Epithelial cell of proximal tubule (primary cell): ENCODE data around the gene CNOT6. TPM values are rescaled to one million over a fixed set of nuclear protein-coding genes. Genes with fewer than 3 reads are reported as not detected.
"Not testable (repeated sequence)": the region's sequence is repeated elsewhere in the genome, so short reads cannot be mapped to it uniquely, and the experiment has no call there.

Source experiments
- DNase-seq: peaks from one replicate; pipeline ENCODE4 v3.0.0-alpha.2; 2011; ENCODE audit warnings: low read depth
- H3K4me3 ChIP-seq: 2 replicates; pipeline ENCODE4 v1.5.1; 2011; ENCODE audit warnings: low read depth, mild to moderate bottlenecking, low read length
- CTCF ChIP-seq: conservative IDR thresholded peaks from 2 replicates; pipeline ENCODE4 v1.5.1; 2012; ENCODE audit warnings: low read depth, mild to moderate bottlenecking, low read length
- total RNA-seq: library from RNA; depleted of rRNA; stranded (reverse); fragments of >200 nt; gene quantifications from 2 replicates; pipeline ENCODE4 v1.2.3, GENCODE V29; 2015

CNOT6 gene
- total RNA-seq, result 10.0 and 10.6 TPM in 2 replicates

- peak within 1 kb of the TSS; percentile 76 for H3K4me3 ChIP-seq
- peak; percentile 12 for DNase-seq
- no peak for TF ChIP-seq CTCF
These were observed at the start of gene CNOT6 for GRCh38 chr5:180494060-180494509. CNOT6 (plus strand) TSS chr5:180494379; CDS start chr5:180529277, 34,898 bp downstream.

DNA sequence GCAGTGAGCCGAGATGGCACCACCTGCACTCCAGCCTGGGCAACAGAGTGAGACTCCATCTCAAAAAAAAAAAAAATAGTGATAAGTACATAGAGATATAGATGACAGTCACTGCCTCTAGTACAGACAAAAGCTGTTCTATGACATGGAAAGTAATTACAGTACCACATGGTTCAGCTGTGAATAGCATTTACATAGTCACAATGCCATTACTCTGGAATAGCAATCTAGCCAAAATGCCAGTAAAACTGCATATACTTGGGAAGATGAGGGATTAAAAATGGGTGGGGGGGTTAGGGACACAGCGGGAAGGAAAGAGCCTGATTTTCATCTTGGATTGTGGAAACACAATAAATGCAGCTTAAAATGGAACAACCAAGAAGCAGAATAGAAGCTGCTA is 39.4 kb upstream of the CNOT6 start:
- no peak overlapping the region for H3K4me3 ChIP-seq
- no peak for TF ChIP-seq CTCF
- no peak for DNase-seq

DNA sequence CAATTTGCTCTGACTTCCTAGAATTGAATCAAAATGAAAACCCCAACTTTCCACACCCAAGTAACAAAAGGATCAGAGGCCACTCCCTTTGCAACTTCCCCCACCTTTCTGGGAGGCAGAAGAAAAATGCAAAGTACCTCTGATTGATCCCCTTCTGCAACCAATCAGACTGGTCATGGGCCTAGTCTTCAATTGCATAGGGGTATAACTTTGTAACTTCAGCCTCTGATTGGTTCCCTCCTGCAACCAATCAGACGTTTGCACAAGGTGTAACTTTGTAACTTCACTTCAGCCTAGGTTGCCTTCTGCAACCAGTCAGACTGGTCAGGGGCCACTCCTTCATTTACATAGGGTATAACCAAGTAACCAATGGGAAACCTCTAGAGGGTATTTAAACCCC is 38.3 kb upstream of the CNOT6 start:
- no peak overlapping the region for H3K4me3 ChIP-seq
- no peak for DNase-seq
- no peak for TF ChIP-seq CTCF

DNA sequence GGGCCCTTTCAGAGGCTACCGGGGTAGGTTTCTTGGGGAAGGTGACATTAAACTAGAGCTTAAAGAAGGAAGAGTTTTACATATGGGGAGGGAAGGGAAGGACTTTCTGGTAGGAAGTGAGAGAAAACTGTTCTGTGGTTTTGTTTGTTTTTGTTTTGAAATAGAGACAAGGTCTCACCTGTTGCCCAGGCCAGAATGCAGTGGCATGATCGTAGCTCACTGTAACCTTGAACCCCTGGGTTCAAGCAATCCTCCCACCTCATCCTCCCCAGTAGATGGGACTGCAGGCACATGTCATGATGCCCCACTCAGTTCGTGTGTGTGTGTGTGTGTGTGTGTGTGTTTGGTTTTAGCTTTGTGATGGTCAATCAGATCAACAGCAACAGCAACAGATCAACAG is 37.4 kb upstream of the CNOT6 start:
- TF ChIP-seq CTCF, result no peak
- no peak overlapping the region for H3K4me3 ChIP-seq
- no peak for DNase-seq

DNA sequence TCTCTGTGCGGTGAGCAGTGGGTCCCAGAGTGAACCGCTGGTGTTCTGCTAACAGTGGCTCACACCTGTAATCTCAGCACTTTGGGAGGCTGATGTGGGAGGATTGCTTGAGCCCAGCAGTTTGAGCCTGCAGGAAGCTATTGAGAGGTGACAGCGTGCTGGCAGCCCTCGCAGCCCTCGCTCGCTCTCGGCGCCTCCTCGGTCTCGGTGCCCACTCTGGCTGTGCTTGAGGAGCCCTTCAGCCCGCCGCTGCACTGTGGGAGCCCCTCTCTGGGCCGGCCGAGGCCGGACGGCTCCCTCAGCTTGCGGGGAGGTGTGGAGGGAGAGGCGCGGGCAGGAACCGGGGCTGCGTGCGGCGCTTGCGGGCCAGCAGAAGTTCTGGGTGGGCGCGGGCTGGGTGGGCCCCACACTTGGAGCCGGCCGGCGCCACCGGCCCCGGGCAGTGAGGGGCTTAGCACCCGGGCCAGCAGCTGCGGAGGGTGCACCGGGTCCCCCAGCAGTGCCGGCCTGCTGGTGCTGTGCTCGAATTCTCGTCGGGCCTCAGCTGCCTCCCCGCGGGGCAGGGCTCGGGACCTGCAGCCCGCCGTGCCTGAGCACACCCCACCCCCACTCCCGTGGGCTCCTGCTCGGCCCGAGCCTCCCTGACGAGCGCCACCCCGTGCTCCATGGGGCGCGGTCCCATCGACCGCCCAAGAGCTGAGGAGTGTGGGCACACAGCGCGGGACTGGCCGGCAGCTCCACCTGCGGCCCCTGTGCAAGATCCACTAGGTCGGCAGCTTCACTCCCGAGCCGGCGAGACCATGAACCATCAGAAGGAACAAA is 35.1 kb upstream of the CNOT6 start:
- H3K4me3 ChIP-seq, DNase-seq: not testable (repeated sequence)

DNA sequence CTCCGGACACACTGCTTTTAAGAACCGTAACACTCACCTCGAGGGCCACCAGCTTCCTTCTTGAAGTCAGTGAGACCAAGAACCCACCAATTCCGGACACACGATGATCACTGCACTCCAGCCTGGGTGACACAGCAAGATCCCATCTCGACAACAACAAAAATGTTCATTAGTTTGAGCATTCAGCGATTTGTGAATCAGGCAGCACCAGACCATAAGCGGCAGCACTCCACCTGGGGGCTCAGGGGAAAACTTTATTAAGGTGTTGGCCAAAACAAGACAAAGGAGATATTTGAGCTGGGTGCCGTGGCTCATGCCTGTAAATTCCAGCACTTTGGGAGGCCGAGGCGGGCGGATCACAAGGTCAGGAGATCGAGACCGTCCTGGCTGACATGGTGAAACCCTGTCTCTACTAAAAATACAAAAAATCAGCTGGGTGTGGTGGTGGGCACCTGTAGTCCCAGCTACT is 34.5 kb upstream of the CNOT6 start:
- DNase-seq, H3K4me3 ChIP-seq: not testable (repeated sequence)

DNA sequence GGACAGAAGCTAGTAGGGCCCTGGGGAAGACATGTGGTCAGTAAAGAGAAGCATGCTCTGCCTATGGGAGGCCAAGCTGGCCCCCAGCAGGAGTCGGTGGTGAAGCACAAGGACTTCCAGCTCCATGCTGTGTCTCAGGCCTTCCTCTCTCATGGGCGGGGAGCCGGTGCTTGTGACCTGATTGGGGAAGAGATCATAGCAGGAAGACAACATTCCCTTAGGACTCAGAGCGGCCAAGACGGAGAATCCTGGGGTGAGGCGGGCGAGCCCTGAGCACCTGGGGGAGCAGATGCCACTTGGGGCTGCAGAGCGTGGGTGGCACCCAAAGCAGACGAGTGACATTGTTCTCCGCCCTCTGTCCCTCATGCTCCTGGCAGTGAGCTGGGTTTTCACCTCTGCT is 33.3 kb upstream of the CNOT6 start:
- no peak for TF ChIP-seq CTCF
- no peak for DNase-seq
- no peak overlapping the region for H3K4me3 ChIP-seq

- TF ChIP-seq CTCF, result no peak
- no peak overlapping the region for H3K4me3 ChIP-seq
- DNase-seq, result no peak
These were observed 32.9 kb upstream of the CNOT6 start for GRCh38 chr5:180461303-180461702.
